Measurements from ENCODE around the gene BCL11B.

Gene BCL11B

GRCh38 chr14:99194136-99194535, 77.9 kb downstream of the BCL11B start:
- ChIA-PET POLR2A (ENCODE audit: low non-redundant PET) (no interaction called here), CTCF (no interaction called here)
- no peak for DNase-seq (ENCODE audit: low spot score)
- TF ChIP-seq CTCF (conservative IDR thresholded peaks at IDR 0.05; ENCODE audit: low read depth), result no peak
- H3K27ac ChIP-seq, result no peak overlapping the region

GRCh38 chr14:99192830-99193229, 79.2 kb downstream of the BCL11B start:
- no peak for DNase-seq (ENCODE audit: low spot score)
- H3K27ac ChIP-seq, result peak overlapping the region; percentile 81
- ChIA-PET CTCF (no interaction called here), POLR2A (ENCODE audit: low non-redundant PET) (no interaction called here)
- TF ChIP-seq CTCF (conservative IDR thresholded peaks at IDR 0.05; ENCODE audit: low read depth), result no peak

- no peak for TF ChIP-seq CTCF (conservative IDR thresholded peaks at IDR 0.05; ENCODE audit: low read depth)
- peak; percentile 53 for DNase-seq (ENCODE audit: low spot score)
- POLR2A ChIA-PET (ENCODE audit: low non-redundant PET), result interaction anchor here (0.5 kb wide), 1 partner anchor 29 kb away, joined by 4 read pairs; no protein-coding TSS in a partner anchor
- peak overlapping the region; percentile 81 for H3K27ac ChIP-seq
- CTCF ChIA-PET, result no interaction called here
These were observed 79.9 kb downstream of the BCL11B start for GRCh38 chr14:99192028-99192621.

- CTCF ChIA-PET, result interaction anchor here (0.7 kb wide), 1 partner anchor 1662 kb away, joined by 4 read pairs; no protein-coding TSS in a partner anchor
- peak; percentile 6 for DNase-seq (ENCODE audit: low spot score)
These were observed 80.5 kb downstream of the BCL11B start for GRCh38 chr14:99191395-99192027.

GRCh38 chr14:99190696-99191394, 81.2 kb downstream of the BCL11B start:
- TF ChIP-seq CTCF (conservative IDR thresholded peaks at IDR 0.05; ENCODE audit: low read depth), result peak; percentile 45
- peak; percentile 15 for DNase-seq (ENCODE audit: low spot score)
- ChIA-PET POLR2A (ENCODE audit: low non-redundant PET) (no interaction called here), CTCF (interaction anchor here (0.7 kb wide), 1 partner anchor 1662 kb away, joined by 4 read pairs; no protein-coding TSS in a partner anchor)
- peak overlapping the region; percentile 81 for H3K27ac ChIP-seq

More at GRCh38 chr14:99191395-99192027, 80.5 kb downstream of the BCL11B start:
- peak overlapping the region; percentile 81 for H3K27ac ChIP-seq
- TF ChIP-seq CTCF (conservative IDR thresholded peaks at IDR 0.05; ENCODE audit: low read depth), result no peak; the same call in 1 of the 2 replicates
- POLR2A ChIA-PET (ENCODE audit: low non-redundant PET), result interaction anchor here (0.5 kb wide), 1 partner anchor 28 kb away, joined by 4 read pairs; no protein-coding TSS in a partner anchor

GRCh38 chr14:99189201-99189801, 82.7 kb downstream of the BCL11B start:
- H3K27ac ChIP-seq, result no peak overlapping the region
- ChIA-PET CTCF (interaction anchor here (0.6 kb wide), 1 partner anchor 766 kb away, joined by 3 read pairs; no protein-coding TSS in a partner anchor), POLR2A (ENCODE audit: low non-redundant PET) (no interaction called here)
- no peak for DNase-seq (ENCODE audit: low spot score)
- TF ChIP-seq CTCF (conservative IDR thresholded peaks at IDR 0.05; ENCODE audit: low read depth), result no peak
